ENCODE data around the gene ZNF106.
A peak's percentile ranks its signal among the peaks of the same experiment; 100 is the strongest.

The ZNF106 gene

DNA sequence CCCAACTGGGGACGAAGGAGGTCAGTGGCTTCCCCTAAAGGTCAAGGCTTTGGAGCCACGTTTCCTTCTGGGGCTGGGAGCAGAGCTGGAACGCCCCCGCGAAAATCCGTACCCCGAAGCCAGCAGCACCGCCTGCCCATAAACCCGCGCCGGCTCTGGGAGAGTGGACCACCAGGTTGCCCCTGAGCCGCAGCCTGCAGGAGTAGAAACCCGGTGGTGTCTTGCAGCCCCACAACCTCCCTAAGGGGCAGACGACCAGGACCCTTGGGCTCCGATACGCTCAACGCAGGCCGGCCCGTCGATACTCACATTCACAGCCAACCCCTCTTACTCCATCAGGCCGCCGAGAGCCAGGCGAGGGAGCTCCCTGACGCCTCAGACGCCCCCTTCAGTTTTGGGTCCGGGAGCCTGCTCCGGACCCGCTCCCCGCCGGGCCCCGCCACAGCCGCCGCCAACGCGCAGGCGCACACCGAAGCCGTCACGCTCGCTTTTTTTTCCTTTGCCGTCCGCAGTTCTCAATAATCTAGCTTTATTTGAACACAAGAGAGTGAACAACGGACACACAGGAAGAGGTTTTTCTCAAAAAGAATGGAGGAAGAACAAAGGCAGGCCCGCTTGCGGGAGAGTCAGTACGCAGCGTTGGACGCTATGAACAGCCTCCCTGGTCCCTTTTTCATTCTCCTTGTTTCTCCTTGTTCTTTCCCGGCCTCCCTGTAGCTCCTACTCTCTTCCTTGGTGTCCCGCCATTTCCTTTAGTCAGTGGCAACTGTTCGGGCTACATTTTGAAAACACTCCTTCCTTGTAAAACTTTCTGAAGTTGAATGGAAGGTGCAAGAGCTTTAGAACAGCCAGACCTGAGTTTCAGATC lies at the start of gene ZNF106:
Gene ZNF106 (minus strand): TSS at position 471 of the 868 bp plus-strand sequence. CDS start 18,852 bp downstream, outside the sequence.
- DNase-seq, result peak; percentile 94

- DNase-seq, result no peak
Measured at GRCh38 chr15:42533246-42533645, 42.3 kb upstream of the ZNF106 start.

- no peak for DNase-seq
Measured at GRCh38 chr15:42528970-42529369, 38.0 kb upstream of the ZNF106 start.

DNA sequence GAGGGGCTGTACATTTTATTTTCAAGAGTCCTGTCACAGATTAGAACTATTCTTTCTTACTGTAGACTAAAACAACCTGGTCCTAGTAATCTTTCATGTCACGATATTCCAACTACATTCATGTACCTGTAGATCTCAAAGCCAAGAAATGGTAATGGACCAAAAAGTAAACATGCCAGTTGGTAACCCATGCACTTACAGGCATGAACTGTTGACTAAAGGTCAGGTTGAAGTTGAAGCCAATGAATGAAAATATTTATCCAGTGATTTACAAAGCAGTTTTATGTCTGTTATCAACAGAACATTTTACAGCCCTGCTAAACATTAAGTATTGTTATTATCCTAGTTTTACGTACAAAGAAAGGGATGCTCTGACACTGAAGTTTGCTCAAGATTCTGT lies 32.4 kb upstream of the ZNF106 start:
- DNase-seq, result no peak

DNA sequence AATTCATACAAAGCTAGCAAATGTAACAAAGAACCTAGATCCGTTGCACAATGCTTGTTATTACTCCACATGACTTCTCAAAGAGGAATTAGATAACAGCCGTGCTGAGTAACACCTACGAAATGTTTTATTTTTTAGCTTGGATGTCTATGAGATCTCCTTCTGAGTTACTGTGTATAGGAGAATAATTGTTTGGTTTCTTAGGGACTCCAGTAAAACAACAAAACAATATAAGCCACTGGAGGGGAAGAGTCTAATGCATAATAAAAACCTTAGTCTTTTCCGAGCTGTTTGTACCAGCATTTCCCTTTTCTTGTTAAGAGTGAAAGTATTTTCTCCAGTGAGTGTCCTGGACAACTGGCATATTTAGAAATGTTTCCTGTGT lies 20.1 kb upstream of the ZNF106 start:
- no peak for DNase-seq

DNA sequence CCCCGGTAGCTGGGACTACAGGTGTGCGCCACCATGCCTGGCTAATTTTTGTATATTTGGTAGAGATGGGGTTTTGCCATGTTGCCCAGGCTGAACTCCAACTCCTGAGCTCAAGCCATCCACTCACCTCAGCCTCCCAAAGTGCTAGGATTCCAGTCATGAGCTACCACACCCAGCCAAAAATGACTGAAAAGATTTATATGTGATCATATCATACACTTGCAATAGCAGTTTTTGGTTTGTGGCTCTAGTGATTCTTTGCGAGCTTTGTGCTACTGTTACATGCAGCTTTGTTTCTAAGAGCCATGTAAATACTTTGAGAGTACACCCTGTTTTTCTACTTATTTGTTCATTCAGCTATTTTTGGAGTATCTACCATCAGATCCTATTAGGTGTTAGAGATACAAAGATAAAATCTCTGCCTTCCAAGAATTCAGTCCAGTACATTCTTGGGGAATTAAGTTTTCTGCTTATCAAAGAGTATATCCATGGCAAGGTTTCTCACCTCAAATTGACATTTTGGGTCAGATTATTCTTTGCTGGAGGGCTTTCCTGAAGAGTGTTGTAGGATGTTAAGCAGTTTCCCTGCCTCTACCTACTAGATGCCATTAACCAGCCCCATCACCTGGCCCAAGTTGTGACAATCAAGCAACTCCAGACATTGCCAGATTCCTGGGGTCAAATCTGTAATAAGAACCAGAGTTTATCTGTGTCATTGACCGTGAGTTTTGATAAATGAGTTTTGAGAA lies 19.5 kb upstream of the ZNF106 start:
- DNase-seq, result no peak

GRCh38 chr15:42508263-42508690 lies 17.3 kb upstream of the ZNF106 start:
- no peak for DNase-seq

DNA sequence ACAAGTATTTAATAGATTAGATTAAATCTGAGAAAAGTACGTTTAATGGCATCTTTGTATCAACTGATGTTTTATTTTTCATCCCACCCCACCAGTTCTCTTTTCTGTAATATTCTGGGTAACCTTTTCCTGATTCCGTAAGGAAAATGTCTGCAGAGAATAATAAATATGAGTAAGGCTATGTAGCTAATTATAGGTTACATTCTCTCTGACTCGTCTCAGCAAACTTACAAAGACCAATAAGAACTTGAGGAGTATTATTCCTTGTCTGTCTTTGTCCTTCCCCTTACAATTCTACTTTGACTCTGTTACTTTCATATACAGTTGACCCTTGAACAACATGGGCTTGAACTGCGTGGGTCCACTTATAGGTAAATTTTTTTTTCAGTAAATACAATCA lies 16.6 kb upstream of the ZNF106 start:
- DNase-seq, result no peak

DNA sequence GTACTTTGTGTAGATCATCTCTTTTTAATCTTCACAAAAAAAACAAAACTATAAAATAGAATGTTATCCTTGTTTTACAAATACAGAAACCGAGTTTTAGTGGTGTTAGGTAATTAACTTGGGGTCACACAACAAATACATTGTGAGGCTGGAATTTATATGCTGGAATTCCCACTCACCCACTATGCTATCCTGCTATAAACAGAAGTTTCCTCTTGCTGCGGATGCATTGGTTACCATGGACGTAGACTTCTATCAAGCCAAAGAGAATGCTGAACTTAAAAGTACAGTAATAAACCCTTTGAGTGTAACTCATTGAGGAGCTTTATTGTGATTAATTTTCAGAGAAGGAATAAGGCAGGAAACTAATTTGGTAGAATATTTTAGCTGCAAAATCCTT lies 13.7 kb upstream of the ZNF106 start:
- no peak for DNase-seq

- no peak for DNase-seq
Measured at GRCh38 chr15:42503825-42504224, 12.9 kb upstream of the ZNF106 start.

- no peak for DNase-seq
Measured at GRCh38 chr15:42502477-42502876, 11.5 kb upstream of the ZNF106 start.

- no peak for DNase-seq
Measured at GRCh38 chr15:42499858-42500609, 9.1 kb upstream of the ZNF106 start.

DNA sequence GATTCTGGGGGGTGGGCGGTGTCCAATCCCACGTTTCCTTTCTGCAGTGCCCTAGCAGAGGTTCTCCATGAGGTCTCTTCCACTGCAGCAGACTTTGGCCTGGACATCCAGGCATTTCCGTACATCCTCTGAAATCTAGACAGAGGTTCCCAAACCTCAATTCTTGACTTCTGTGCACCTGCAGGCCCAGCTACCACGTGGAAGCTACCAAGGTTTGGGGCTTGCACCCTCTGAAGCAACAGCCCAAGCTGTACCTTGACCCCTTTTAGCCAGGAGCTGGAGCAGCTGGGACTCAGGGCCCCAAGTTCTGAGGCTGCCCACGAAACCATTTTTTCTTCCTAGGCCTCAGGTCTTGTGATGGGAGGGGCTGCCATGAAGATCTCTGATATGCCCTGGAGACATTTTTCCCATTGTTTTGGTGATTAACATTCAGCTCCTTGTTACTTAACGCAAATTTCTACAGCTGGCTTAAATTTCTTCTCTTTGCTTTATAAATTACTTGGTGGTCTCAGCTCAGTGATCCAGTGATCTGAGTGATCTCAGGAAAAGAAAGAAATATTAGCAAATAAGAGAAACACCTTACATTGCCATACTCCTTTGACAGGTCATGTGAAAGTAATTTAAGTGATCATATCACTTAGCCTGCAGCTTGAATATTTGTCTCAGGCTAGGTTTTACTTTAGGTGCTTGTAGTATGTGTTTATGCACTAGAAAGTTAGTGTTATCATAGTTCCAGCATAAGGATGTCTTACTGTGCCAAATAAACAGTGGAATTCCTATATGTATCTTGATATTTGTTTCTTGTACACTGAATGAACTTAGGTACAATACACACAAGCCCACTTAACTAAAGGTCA lies 7.5 kb upstream of the ZNF106 start:
- no peak for DNase-seq

DNA sequence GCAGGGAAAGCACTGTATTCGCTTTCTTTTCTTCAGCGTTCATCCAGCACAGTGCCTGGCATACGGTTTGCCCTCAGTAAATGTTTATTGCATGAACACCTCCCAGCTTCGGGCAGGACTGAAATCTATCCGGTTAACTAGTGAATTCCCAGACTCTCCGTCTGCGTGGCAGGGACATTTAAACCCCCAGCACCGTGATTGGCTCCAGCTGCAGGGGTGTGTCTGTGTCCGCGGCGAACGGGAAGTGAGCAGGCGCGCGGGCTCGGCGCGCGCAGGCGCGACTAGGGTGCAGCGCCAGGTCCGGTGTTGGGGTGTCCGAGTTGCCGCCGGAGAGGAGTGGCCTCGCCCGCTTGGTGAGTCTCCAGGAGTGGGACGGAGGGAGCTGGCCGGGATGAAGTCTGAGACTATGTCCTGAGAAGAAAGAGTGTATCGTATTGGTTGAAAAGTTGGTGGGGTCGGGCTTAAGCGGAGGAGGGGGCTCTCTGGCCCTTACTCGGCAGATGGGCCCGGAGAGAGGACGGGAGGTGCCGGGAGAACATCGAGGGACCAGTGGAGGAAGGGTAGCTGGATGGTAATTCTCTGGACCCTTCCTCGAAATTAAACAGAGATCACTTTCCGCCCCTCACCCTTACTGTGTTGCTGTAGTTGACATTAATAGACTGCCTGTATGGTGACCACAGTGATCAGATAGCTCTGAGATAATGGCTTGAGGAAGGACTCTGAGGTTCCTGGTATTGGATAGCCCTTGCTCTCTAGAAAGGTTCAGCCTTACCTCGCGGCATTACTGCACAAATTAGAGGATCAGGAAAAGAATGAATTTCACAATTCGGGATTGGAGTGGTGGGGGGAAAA lies 4.6 kb upstream of the ZNF106 start, which contains the start of gene SNAP23:
Gene SNAP23 (plus strand): TSS at position 274 of the 852 bp plus-strand sequence. CDS start 16,213 bp downstream, outside the sequence.
- peak; percentile 87 for DNase-seq

- DNase-seq, result peak; percentile 48
Measured at GRCh38 chr15:42494998-42495360, 4.0 kb upstream of the ZNF106 start.

- DNase-seq, result no peak
Measured at GRCh38 chr15:42493679-42494078, 2.7 kb upstream of the ZNF106 start.

DNA sequence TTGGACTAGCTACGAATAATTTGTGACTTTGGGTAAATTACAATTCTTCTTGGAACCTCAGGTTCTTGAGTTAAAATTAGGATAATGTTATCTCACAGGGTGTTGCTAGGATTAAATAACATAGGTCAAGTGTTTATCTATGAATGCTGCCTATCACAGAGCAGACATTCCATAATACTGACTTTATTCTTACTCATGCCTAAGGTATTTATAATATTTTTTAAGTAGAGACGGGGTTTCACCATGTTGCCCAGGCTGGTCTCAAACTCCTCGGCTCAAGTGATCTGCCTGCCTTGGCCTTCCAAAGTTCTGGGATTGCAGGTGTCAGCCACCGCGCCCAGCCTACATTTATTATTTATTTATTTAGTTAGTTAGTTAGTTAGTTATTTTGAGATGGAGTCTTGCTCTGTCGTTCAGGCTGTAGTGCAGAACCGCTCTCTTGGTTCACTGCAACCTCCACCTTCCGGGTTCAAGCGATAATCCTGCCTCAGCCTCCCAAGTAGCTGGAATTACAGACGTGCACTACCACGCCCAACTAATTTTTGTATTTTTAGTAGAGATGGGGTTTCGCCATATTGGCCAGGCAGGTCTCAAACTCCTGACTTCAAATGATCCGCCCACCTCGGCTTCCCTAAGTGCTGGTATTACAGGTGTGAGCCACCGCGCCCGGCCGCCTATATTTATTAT lies 741 bp upstream of the ZNF106 start:
- DNase-seq, result no peak

DNA sequence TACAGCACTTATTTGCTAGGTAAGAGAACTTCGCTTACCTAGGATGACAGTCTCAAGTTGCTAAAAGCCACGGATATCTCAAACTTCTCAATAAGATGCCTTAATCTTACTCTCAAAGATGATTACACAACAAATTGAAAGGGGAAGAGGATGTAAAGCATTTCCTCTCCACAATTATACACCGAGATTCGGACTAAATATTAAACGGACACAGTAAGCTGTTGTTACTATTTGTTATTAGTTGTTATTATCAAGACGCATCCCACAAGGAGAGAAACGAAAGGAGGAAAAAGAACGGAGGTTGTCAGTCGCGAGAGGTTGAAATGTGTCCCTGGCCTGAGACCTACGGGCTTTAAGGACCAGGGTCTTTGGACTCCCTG lies 660 bp downstream of the ZNF106 start:
- DNase-seq, result peak; percentile 15

GRCh38 chr15:42483677-42484076 lies 7.3 kb downstream of the ZNF106 start:
- no peak for DNase-seq

DNA sequence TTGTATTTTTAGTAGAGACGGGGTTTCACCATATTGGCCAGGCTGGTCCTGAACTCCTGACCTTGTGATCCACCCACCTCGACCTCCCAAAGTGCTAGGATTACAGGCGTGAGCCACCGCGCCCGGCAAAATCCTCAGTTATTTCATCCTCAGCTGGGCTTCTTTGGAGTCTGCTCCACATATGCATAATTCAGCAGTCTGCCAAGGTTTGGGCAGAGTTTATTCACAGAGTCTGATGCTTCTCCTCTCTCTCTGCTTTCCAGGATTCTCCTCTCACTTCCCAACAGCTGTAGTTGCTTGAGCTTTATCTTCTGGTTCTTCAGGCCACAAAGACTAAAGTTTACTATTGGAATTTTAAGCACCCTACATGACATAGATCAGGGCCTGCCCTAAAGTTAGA lies 8.2 kb downstream of the ZNF106 start:
- DNase-seq, result no peak

GRCh38 chr15:42474827-42475226 lies 16.1 kb downstream of the ZNF106 start:
- no peak for DNase-seq
